Peyer's patch (tissue), 4 donors: ENCODE measurements around the gene ASAP2. TPM values are rescaled to one million over a fixed set of nuclear protein-coding genes. Genes with fewer than 3 reads are reported as not detected.

ENCODE experiments used
- DNase-seq, 3 donors: peaks; one replicate each; pipeline ENCODE4 v3.0.0-alpha.2; 2017 to 2019
- H3K27ac ChIP-seq, 4 donors: fragments of 200-600 bp; sonication (generic); one replicate each; pipeline ENCODE4 v1.5.1; 2016 to 2019
- H3K27me3 ChIP-seq, 2 donors: fragments of 200-600 bp; sonication (generic); one replicate each; pipeline ENCODE4 v1.5.1; 2019
- H3K36me3 ChIP-seq, 3 donors: fragments of 200-600 bp; sonication (generic); one replicate each; pipeline ENCODE4 v1.5.1; 2016 to 2019
- H3K4me1 ChIP-seq, 4 donors: fragments of 200-600 bp; sonication (generic); one replicate each; pipeline ENCODE4 v1.5.1; 2016 to 2019
- H3K4me3 ChIP-seq, 4 donors: fragments of 200-600 bp; sonication (generic); 1 replicate in 3 of 4; 2 replicates in 1 of 4; pipeline ENCODE4 v1.5.1; 2016 to 2019; ENCODE audit warnings: mild to moderate bottlenecking in 1 of 4
- H3K9me3 ChIP-seq, 4 donors: fragments of 200-600 bp; sonication (generic); one replicate each; pipeline ENCODE4 v1.5.1; 2016 to 2019; ENCODE audit warnings: mild to moderate bottlenecking in 1 of 4
- POLR2A ChIP-seq, 2 donors: fragments of 450-650 bp; IDR thresholded peaks; one replicate each; pipeline ENCODE4 v1.5.1; 2017; ENCODE audit warnings: antibody characterized with exemption in 2 of 2, mild to moderate bottlenecking in 2 of 2, moderate library complexity in 2 of 2
- total RNA-seq, 4 donors: library from RNA; depleted of rRNA; stranded (reverse); fragments of >200 nt; gene quantifications; one replicate each; pipeline ENCODE4 v1.1.0, GENCODE V29; 2016
- TF ChIP-seq, protein P1 (sequence below), 6 experiments: fragments of 450-650 bp in 4 of 6; fragments of 200-600 bp in 2 of 6; sonication (generic) in 1 of 6; IDR thresholded peaks; one replicate each; pipeline ENCODE4 v1.5.1; 2017 to 2019; ENCODE audit warnings: antibody characterized with exemption in 6 of 6, mild to moderate bottlenecking in 3 of 6, moderate library complexity in 1 of 6

Gene ASAP2
- total RNA-seq, 4 donors from 2014 or later = 30.6 to 59.4 (median 37.8) TPM

DNA sequence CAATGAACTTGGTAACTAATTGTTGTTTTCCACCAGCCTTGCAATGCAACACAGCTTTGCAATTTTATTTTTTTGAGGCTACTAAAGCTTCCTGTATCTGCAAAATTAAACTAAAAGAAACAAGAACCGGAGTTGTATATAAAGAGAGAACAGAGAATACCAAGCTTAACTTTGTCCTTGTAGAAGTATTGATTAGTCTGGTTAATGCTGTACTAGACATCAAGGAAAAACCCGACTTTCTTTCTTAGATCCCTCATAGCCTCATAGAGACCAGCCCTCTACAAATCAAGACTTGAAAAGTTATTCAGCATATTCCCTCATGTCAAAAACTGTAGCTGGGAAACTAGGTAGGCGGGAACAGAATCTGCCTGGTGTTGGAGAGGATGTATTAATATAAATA lies 1.7 kb upstream of the ASAP2 start:
- H3K36me3 ChIP-seq = no peaks in the 10 kb centered on the region
- no peak overlapping the region for H3K4me3 ChIP-seq
- H3K9me3 ChIP-seq = no peaks in the 10 kb centered on the region
- H3K27me3 ChIP-seq = no peaks in the 10 kb centered on the region
- TF ChIP-seq POLR2A (IDR thresholded peaks at IDR 0.05) = no peak
- TF ChIP-seq, protein P1, sequence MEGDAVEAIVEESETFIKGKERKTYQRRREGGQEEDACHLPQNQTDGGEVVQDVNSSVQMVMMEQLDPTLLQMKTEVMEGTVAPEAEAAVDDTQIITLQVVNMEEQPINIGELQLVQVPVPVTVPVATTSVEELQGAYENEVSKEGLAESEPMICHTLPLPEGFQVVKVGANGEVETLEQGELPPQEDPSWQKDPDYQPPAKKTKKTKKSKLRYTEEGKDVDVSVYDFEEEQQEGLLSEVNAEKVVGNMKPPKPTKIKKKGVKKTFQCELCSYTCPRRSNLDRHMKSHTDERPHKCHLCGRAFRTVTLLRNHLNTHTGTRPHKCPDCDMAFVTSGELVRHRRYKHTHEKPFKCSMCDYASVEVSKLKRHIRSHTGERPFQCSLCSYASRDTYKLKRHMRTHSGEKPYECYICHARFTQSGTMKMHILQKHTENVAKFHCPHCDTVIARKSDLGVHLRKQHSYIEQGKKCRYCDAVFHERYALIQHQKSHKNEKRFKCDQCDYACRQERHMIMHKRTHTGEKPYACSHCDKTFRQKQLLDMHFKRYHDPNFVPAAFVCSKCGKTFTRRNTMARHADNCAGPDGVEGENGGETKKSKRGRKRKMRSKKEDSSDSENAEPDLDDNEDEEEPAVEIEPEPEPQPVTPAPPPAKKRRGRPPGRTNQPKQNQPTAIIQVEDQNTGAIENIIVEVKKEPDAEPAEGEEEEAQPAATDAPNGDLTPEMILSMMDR (IDR thresholded peaks at IDR 0.05) = no peak
- DNase-seq = no peak
- H3K4me1 ChIP-seq = peaks cover 0 to 22% (median 6%) of the 10 kb centered on the region in 4 donors
- no peak overlapping the region for H3K27ac ChIP-seq

DNA sequence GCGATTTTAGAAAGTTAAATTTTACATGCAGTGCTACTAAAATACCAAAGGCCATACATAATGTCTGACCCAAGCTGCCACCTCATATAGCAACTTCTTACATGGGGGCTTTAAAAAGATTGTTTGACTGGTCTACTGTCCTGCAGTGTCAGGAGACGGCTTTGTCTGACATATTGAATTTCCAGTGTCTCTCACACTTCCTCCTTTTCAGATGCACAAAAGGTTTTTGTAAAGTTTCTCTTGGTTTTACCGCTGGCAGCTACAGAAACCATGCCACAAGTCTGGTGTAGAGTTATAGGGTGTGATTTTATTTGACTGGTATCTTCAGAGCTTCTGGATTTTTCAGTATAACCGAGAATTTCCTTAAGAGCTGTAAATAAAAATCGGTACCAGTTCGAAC lies 1.1 kb upstream of the ASAP2 start:
- Histone ChIP-seq H3K36me3 (no peaks in the 10 kb centered on the region), H3K4me3 (peak overlapping the region in 2 of 4 donors; percentile 81 to 88), H3K9me3 (no peaks in the 10 kb centered on the region), H3K27ac (peak overlapping the region in 2 of 4 donors; percentile 89 to 94), H3K27me3 (no peaks in the 10 kb centered on the region), H3K4me1 (peaks cover 0 to 27% (median 6%) of the 10 kb centered on the region in 4 donors)
- DNase-seq = no peak
- TF ChIP-seq, protein P1 (IDR thresholded peaks at IDR 0.05) = no peak
- no peak for TF ChIP-seq POLR2A (IDR thresholded peaks at IDR 0.05)

DNA sequence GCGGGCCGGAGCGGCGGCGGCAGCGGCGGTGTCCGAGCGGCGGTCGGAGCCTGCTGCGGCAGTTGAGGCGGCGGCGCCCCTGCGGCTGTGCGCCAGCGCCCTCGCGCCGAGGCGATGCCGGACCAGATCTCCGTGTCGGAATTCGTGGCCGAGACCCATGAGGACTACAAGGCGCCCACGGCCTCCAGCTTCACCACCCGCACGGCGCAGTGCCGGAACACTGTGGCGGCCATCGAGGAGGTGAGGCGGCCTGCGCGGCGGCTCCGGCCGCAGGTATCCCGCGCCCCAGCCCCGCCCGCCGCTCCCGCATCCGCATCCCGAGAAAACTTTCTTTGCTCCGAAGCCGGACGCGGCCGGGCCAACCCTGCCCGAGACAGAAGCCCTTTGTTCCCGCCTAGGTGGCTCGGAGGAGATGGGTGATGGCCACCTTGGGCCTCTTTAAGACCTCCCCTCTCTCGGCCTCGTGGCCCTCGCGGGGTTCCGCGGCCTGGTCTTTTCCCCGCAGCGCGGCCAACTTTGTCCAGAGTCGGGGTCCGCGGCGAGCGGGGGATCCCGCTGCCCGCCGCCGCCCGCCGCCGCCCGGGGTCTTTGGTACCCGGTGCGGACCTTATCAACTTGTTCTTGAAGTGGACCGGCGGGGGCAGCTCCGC lies 504 bp downstream of the ASAP2 start:
- peak in 1 of 3 donors; percentile 72 for DNase-seq
- no peaks in the 10 kb centered on the region for H3K9me3 ChIP-seq
- peak overlapping the region; percentile 57 to 94 (median 86) for H3K27ac ChIP-seq
- peak overlapping the region; percentile 51 to 88 (median 70) for H3K4me3 ChIP-seq
- H3K4me1 ChIP-seq = peaks cover 0 to 43% (median 6%) of the 10 kb centered on the region in 4 donors
- H3K36me3 ChIP-seq = no peaks in the 10 kb centered on the region
- H3K27me3 ChIP-seq = no peaks in the 10 kb centered on the region
- no peak for TF ChIP-seq POLR2A (IDR thresholded peaks at IDR 0.05)
- TF ChIP-seq, protein P1 (IDR thresholded peaks at IDR 0.05) = peak in 1 of 6 experiments; percentile 11

- peak; percentile 37 to 41 for TF ChIP-seq POLR2A (IDR thresholded peaks at IDR 0.05)
- TF ChIP-seq, protein P1 (IDR thresholded peaks at IDR 0.05) = peak in 1 of 6 experiments; percentile 9
- Histone ChIP-seq H3K27ac (peak overlapping the region; percentile 57 to 94 (median 86)), H3K4me3 (peak overlapping the region; percentile 51 to 88 (median 70)), H3K36me3 (no peaks in the 10 kb centered on the region), H3K9me3 (no peaks in the 10 kb centered on the region), H3K27me3 (no peaks in the 10 kb centered on the region), H3K4me1 (peaks cover 0 to 50% (median 6%) of the 10 kb centered on the region in 4 donors)
- peak in 2 of 3 donors; percentile 65 to 80 for DNase-seq
These were observed 1.2 kb downstream of the ASAP2 start for GRCh38 chr2:9207641-9208311.

DNA sequence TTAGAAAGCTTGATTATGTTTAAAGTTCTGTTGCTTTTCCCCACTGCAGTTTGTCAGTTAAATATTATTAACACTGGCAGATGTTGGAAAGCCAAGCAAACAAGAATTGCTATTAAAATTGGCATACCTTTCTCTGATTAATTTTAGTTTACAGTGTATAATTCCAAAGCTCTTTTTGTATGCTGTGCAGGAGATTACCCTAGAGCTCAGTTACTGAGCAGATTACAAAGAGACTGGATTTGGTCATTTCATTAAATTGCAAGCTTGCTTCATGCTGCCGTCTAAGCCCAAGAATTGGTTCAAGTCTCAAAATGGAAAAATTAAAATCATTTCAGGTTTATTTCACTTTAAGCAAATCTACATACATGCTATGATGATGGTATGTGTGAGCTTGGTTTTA lies 2.3 kb downstream of the ASAP2 start:
- peak overlapping the region in 2 of 4 donors; percentile 24 to 81 for H3K4me3 ChIP-seq
- H3K27me3 ChIP-seq = no peaks in the 10 kb centered on the region
- H3K36me3 ChIP-seq = no peaks in the 10 kb centered on the region
- peaks cover 0 to 61% (median 6%) of the 10 kb centered on the region in 4 donors for H3K4me1 ChIP-seq
- no peak for TF ChIP-seq POLR2A (IDR thresholded peaks at IDR 0.05)
- TF ChIP-seq, protein P1 (IDR thresholded peaks at IDR 0.05) = no peak
- no peaks in the 10 kb centered on the region for H3K9me3 ChIP-seq
- peak overlapping the region in 2 of 4 donors; percentile 8 to 92 for H3K27ac ChIP-seq
- DNase-seq = no peak
